Measurements from ENCODE around the gene DACH1.

- TF ChIP-seq POLR2A (IDR thresholded peaks at IDR 0.05) = no peak
- no peak for TF ChIP-seq CTCF (IDR thresholded peaks at IDR 0.05)
Observed at GRCh38 chr13:71488201-71488600, 378.8 kb downstream of the DACH1 start.
